SK-N-MC (cell line): ENCODE data around the gene ULK4.

ENCODE experiments used
- EZH2 ChIP-seq: fragments of 200-600 bp; sonication (generic); IDR thresholded peaks from one replicate; pipeline ENCODE4 v1.6.1; 2017; ENCODE audit warnings: antibody characterized with exemption
- POLR2AphosphoS5 ChIP-seq: IDR thresholded peaks from 2 replicates; pipeline ENCODE4 v1.6.1; 2012; ENCODE audit warnings: mild to moderate bottlenecking, low read depth, low read length, borderline replicate concordance

- TF ChIP-seq EZH2 (no peak), POLR2AphosphoS5 (no peak)
These were observed 95.6 kb downstream of the ULK4 start for GRCh38 chr3:41866298-41866697.
